Esophagus squamous epithelium (tissue), 4 donors: ENCODE results near the gene HES7.

ENCODE experiments used
- CTCF ChIP-seq, 6 experiments: fragments of 450-650 bp in 4 of 6; fragments of 200-600 bp in 2 of 6; sonication (generic) in 2 of 6; IDR thresholded peaks; one replicate each; pipeline ENCODE4 v1.5.1; 2016 to 2019; ENCODE audit warnings: antibody characterized with exemption in 6 of 6, mild to moderate bottlenecking in 4 of 6, moderate library complexity in 4 of 6
- POLR2A ChIP-seq, 4 donors: fragments of 450-650 bp; IDR thresholded peaks; one replicate each; pipeline ENCODE4 v1.6.1; 2017; ENCODE audit warnings: antibody characterized with exemption in 4 of 4, mild to moderate bottlenecking in 4 of 4, moderate library complexity in 3 of 4

- TF ChIP-seq CTCF (IDR thresholded peaks at IDR 0.05), result no peak
- TF ChIP-seq POLR2A (IDR thresholded peaks at IDR 0.05), result no peak
Observed at GRCh38 chr17:8164815-8165131, 40.9 kb upstream of the HES7 start.
